Left renal cortex interstitium (tissue), 4 donors: ENCODE results near the gene TSPAN5. TPM values are rescaled to one million over a fixed set of nuclear protein-coding genes. Genes with fewer than 3 reads are reported as not detected.
"Not testable (repeated sequence)": the region's sequence is repeated elsewhere in the genome, so short reads cannot be mapped to it uniquely, and the experiment has no call there.

Experiments used
- DNase-seq, 4 donors: peaks; one replicate each; pipeline ENCODE4 v3.0.0-alpha.2; 2013; ENCODE audit warnings: low read depth in 4 of 4, low spot score in 2 of 4, missing footprints in 1 of 4
- polyA plus RNA-seq, 4 donors: library from polyadenylated mRNA; unstranded; fragments of 120-200 nt; gene quantifications; one replicate each; pipeline ENCODE4 v1.2.1, GENCODE V29; 2013; ENCODE audit not compliant: insufficient read length in 4 of 4

Gene TSPAN5
- polyA plus RNA-seq, 4 donors: 24.1 to 29.0 (median 25.4) TPM

DNA sequence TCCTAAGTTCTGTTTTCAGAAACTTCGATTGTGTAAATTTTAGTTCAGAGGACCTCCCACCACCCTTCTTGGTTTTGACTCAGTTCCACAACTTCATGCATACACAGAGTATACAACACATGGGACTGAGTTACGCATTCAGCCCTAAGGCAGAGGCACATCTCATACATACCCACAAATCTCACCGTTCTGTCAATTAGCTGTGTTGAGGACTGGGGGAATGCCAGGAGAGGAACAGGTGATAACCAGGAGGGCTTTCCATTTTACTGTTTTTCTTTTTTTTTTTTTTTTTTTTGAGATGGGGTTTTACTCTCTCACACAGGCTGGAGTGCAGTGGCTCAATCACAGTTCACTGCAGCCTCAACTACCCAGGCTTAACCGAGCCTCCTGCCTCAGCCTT, 150.2 kb downstream of the TSPAN5 start:
- DNase-seq: no peak

DNA sequence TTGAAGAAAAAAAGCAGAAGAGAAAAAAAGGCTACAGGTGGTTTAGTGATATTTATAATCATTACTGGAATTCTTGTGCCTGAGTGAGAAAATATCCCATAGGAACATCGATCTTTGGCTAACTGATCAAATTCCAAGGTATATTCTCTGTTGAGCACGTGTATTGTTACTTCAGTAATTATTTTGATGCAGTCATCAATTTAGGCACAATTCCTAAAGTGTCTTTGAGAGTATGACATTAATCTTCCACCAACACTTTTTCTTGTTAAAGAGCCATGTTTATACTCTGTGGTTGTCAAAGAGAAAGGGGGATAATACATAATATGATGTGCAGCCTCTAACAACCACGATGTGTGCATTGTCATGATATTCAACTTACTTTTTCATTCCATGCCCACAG, 151.1 kb downstream of the TSPAN5 start:
- no peak for DNase-seq

DNA sequence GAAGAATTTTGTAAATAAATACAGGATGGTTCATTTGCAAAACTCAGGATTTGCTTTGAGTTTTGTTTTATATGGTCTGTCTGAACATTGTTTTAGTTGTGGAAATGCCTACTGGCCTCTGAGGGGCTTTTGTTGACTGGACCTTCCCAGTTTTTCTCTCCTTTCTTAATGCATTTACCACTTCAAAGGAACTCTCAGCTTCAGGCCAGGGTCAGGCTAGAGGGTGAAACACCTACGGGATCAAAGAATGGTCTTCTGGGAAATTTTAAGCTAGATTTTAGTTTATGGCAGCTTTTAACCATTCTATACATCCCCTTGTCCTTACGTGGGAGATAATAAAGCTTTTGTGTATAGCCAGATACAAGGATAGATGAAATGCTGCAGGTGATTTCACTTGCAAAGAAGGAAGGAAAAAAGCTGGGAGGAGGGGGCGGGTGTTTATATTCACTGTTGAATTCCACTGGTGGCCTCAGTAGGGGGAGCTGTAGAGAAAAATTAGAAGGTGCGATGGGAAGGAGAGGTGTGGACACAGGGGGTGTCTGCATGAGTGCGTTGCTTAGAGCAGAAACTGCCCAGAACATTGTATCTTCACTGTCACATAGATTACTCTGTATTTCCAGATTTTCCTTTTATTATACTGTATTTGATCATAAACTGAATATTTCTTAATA, 151.8 kb downstream of the TSPAN5 start:
- DNase-seq: no peak

DNA sequence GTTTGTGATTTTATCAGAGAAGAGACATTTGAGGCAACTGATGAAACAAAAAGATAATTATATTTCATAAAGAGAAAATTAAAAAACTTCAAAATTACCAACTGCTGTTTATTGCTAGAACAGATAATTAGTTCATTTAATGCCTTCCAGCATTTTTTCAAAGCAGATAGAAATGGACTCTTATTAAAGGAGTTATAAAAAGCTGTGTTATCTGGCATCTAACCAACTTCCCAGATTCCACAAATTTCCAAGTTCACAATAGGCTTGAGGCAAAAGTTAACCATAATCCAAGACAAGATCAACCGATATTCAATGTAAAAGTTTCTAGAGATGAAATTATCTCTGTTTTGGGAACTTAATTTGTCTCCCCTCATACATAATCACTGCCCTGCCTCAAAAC, 152.4 kb downstream of the TSPAN5 start:
- DNase-seq: no peak

DNA sequence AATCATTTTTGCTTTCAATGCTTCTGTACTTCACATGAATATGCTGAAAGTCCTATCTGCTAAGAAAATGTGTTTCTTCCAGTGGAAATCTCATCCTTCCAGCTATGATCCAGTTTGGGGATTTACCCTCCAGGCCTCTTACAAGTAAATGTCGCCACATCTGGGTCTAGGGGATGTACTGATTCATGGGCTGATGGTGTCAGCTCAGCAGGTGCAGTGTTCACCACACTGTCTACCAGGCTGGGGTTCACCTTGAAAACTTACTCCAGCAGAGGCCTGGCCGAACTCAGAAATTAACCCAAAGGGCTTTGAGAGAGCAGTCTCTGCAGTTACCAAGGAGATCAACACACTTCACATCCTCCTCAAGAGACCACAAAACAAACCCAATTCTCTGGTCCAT, 154.3 kb downstream of the TSPAN5 start:
- no peak for DNase-seq

DNA sequence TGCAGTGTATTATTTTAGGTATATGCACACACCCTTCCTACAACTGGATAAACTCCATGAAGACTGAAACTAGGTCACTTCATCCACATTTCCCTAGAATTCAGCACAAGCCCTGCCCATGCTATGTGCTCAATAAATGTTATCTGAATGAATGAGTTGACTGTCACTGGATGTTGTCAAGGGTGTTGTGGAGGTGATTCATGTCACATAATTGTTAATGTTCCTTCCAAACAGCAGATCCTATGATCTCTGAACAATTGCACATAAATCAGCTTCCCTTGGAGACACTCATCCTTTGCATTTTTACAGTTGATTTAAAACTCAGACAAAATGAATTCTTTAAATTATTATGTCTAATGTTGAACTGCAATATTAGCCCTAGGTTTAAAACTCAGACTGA, 154.7 kb downstream of the TSPAN5 start:
- no peak for DNase-seq

DNA sequence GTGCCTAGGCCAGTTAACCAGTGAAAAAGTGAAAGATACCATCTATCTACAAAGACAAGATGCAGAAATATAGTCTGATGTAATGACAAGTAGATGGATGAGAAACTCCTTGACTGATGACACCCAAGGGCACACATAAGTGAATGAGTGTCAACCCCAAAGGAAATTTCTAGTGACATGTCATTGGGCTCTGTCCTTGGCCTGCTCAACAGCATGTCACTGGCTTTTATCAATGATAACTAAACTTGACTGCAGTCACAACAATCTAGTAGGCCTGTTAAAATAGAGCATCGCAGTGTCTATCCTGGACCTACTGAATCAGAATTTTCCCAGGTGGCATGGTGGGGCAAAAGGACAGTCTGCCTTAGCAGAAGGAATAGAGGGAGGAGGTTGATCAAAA, 155.8 kb downstream of the TSPAN5 start:
- no peak for DNase-seq

DNA sequence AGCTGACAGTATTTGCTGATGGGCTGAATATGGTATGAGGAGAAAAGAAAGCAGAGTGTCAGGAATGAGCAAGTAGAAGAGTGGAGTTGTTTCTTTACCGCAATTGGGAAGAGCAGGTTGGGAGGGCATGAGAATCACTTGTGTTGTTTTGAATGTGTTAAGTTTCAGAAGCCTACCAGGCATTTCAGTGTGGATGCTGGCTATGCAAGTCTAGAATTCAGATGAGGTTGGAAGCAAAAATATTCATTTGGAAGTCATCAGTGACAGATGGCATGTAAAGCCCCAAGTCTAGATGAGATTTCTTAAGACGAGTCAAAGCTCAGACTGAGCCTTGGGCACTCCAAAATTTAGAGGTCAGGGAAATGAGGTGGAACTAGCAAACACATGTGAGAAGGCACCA, 156.4 kb downstream of the TSPAN5 start:
- no peak for DNase-seq

DNA sequence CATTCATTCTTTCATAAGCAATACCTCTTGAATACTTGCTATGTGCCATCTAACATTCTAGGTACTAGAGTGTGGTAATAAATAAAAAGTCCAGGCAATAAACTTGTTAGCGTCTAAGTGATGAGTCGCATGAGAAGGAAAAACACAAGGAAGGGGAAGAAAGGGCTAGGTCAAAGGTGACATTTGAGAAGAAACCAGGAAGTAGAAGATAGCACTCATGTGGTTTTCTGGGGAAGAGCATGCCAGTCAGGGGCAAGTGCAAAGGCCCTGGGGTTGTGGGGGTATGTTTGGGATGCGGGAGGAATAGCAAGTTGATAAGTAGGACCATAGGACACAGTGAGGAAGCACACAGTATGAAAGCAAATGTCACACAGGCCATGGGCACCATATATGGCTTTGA, 157.0 kb downstream of the TSPAN5 start:
- DNase-seq: no peak

DNA sequence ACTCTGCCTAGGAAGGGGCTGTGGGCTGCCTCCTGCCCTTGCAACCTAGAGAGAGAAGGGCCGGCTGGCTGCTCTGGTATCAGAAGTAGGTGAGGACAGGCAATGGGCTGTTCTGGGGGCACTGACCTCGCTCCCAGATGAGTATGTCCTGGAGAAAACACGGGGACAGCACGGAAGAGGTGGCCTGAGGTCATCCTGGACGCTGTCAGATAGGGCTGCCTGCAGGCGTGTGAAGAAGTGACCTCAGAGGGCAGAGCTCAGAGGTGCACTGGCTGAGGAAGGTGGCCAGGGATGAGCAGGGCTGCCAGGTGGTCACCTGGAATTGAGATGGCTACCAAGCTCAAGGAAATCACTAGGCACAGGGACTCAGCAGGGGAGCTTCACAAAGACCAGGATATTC, 159.6 kb downstream of the TSPAN5 start:
- no peak for DNase-seq

DNA sequence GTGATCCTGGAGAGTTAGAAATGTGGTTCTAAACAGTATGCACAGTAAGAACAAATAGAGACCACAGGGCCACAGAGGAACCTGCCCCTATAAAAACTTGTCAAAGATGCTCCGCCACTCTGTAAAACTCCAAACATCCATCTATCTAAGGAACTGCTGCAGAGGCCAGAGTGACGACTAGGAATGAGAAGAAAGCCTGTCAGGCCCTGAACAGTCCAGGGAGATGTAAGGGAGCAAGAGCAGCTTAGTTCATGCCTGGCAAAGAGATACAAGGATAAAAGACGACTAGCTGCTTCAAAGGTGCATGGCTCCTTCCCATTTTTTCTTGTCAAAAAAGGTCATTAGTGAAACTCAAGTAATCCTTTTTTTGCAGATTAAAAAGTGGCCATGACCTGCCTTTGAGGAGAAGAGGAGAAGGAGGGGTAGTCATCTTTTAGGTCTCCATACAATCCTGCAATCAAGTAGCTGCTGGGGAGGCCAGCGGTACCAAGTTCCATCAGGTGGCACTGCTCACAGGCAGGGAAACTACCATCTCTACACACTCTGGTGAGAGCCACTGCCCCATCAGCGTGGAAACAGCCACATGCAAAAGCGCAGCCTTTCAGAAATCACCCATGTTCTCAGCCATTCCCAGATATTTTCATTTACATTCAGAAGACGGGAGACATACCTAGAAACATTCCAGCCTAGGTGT, 162.1 kb downstream of the TSPAN5 start:
- DNase-seq: no peak

DNA sequence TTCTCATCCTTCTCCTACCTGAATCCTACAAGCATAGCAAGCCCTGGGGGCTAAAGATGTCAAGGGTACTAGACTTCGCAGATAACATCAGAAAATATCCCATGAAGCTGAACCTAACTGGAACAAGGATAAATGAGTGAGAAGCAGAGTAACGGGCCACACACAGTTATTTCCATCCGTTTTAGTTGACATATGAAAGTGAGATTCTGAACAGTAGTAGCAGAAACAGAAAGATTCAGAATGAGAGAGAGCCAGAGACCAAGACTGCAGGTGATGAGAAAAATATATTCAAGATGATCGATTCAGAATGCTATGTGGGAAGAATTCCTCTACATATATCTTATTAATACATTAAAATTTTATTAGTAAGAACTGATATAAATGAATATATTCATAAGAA, 165.1 kb downstream of the TSPAN5 start:
- DNase-seq: no peak

DNA sequence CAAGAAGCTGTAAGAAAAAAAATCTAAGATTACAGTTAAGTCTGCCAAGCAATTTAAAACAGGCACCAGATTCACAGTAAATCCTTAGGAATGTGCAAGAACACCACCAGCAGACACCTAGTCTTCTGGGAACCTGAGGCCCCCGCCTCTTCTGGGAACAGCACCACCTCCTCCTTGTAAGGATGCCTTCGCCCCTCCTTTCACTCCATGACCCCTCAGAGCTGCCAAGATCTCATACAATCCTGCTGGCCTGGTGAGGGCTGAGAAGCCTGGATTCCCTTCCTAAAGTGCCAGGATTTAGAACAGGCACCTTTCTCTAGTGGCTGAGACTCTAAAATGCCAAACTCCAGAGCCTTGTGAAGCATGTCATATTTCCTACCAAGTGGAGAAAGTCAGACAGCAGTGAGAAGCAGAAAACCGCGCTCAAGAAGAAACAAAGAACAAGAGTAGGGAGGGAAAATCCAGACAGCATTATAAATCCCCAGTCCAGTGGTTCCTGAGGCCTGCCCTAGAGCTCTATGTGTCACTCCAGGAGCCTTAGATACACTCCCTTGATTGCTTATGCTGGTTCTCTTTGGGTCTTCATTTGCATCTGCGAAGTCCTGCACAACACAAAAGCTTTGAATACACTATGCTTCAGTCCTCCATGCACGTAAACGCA, 166.4 kb downstream of the TSPAN5 start:
- no peak for DNase-seq

DNA sequence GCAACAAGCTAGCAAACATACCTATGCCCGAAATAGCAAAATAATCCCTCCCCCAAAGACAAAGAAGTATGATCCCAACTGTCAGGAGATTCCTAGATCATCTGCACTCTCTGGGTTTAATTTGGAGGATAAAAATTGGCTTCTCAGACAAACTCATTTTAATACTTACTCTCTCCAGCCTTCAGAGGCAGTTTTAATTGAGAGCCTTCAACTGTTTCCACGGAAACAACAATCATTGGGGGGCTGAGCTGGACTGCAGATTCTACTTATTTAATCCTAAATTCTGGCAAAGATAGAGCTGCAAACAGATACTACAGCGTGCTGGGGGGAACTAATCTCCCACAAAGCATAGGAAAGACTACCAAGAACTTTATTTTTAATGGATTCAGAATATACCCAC, 168.2 kb downstream of the TSPAN5 start:
- DNase-seq: no peak

DNA sequence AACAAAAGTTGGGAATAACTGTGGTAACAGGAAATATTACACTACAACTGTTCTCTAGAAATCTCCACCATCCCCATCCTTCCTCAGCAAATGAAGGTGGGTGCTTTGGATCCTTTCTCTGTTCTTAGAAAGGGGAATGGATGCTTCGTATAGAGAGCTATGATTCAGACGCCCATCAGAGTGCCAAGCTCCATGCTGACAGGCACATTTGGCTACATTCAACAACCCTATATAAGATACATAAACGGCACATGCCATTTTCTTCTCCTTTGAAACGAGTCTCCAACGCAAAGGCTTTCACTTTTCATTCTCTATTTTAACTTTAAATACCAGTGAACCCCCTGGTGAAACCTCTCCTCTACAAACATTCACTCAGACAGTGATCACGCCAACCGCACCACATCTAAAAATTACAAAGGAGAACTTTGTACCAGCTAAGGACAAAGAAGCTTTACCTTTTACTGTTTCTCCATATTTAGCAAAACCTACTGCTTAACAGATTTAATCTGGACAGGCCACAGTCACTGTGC, 172.5 kb downstream of the TSPAN5 start:
- DNase-seq: no peak

DNA sequence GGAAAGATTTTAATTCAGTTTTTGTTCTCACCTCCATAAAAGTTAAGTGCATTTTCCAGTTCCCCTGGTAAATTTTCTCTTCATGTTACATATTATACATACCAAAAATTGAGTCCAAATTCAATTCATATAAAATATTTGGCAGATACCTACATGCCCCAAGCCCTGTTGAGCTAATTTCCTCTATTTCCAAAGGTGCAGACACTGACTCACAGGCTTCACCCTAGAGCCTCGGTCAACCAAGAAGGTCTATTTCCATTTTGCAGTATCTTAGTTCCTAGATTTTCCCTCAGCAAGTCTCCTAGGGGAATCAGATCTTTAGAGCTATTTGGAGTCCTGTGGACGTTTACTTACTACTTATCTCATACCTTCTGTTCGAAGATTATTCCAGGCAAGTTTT, 174.4 kb downstream of the TSPAN5 start:
- no peak for DNase-seq

DNA sequence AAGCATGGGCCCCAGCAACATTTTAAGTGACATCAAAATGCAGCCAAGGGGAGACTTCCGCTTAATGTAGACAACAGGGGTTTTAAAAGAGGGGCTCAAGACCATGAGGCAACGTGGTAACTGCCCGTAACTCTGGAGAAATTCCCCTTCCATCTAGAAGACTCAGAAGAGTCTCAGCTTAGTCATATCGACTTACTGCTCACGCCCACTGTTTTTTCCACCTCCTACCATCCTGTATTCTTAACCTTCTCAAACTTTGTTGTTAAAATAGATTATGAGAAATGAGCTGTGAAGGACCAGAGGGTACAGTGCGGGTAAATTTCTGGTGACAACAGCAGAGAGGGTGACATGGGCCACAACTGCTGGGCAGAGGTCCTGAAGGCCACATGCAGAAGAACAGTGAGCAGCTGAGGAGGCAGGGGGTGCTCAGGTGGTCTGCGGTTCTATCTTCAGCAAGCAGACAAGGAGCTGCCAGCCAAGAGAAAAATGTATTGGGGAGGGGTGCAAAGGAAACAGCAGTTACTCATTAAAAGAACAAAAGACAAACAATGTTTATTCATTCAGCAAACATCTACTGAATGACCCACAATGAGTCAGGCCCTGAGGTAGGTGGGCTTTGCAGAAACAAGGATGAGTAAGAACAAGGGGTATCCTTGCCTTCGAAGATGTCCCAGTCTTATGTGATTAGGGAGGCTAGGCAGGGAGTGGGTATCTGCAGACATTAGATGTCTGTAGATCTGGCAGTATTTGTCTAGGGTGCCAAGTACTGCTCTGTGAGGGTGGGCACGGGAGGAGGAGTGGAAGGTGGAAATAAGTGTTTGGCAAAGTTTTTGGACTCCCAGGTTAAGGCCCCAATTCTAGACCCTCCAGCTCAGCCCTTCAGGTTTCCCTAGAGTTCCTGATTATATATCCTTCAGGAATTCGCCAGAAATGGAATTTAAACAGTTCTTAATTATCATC, 175.3 kb downstream of the TSPAN5 start:
- DNase-seq: no peak

DNA sequence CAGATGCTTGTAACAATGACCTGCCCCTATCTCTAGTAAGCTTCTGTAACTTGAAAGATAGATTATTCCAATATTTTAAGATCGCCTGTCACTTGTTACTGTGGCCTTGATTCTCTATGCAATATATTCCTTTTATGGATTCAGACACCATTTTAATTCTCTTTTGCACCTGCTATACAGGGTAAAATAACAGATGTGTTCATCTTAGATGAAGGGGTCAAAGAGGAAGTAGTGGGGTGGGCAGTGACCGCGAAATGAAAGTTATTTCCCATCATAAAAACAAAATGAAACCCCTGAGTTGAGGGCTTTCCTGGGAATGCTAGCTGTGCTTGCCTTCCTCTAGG, 175.9 kb downstream of the TSPAN5 start:
- no peak for DNase-seq

DNA sequence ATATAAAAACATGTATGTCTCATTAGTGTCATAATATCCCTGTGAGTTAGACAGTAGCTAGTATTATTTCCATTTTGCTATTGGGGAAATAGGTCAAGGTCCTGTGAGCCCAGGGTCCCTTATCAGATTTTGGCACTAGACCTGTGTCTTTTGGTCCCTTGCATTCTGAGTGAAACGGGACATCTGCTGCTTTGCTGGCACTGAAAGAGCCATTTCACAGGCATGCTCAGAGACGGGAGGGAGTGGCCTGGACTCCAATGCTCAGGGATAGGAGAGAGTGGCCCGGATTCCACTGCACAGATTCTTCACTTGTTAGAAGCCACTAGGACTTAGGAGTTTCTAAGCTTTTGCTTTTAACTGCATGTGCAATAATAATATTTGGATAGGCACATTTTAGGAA, 177.2 kb downstream of the TSPAN5 start:
- DNase-seq: no peak

DNA sequence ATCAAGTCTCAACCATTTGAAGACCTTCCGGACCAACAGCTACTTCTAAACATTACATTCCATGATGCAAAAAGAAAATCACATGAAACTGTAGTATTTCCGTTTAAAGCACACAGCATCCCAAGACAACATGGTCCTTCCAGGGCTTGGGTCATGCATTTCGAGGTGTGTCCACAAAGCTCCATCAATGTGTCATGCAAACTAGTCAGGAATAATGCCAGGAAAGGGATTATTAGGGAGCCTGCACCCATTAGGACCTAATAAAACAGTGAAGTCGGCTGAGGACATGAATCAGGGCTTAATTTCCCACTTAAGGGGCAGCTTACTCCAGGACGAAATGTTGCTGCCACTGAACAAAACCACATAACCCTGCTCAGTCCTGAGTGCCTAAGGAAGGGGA, 177.9 kb downstream of the TSPAN5 start:
- no peak for DNase-seq

DNA sequence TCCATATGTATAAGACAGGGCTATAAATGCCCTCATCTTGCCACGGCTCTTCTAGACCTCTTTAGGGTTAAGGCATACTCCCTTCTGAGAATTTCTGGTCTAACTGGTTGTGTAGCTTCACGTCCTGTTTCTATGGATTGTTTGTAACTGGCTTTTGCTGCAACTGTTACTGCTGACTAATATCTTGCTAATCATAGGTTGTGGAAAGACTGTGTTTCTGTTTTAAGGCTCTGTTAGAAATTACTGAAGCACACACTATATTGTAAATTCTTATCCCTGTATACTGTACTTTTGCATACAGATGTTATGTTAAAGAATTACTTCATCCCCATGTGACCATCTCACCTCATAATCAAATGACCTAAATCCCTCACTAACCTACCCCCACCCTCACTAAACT, 178.8 kb downstream of the TSPAN5 start:
- not testable (repeated sequence) for DNase-seq
